Stimulated activated CD4-positive, alpha-beta T cell treated with anti-CD3 and anti-CD28 coated beads, TNF-alpha, amount 100 ng/mL, for 1 hour (primary cell): Measurements from ENCODE around the gene AFF3.

Experiments used
- DNase-seq, 3 donors: peaks; one replicate each; pipeline ENCODE4 v3.0.0-alpha.2; 2020; ENCODE audit warnings: low read depth in 3 of 3, low spot score in 1 of 3

The AFF3 gene

GRCh38 chr2:99836690-99837605, 305.4 kb downstream of the AFF3 start:
- no peak for DNase-seq

GRCh38 chr2:99834426-99834825, 308.0 kb downstream of the AFF3 start:
- DNase-seq, result no peak

- no peak for DNase-seq
These were observed 308.7 kb downstream of the AFF3 start for GRCh38 chr2:99833586-99834201.

- DNase-seq, result no peak
These were observed 309.5 kb downstream of the AFF3 start for GRCh38 chr2:99832926-99833325.

- no peak for DNase-seq
These were observed 310.6 kb downstream of the AFF3 start for GRCh38 chr2:99831772-99832171.

GRCh38 chr2:99827296-99827999, 314.9 kb downstream of the AFF3 start:
- no peak for DNase-seq

- no peak for DNase-seq
These were observed 316.8 kb downstream of the AFF3 start for GRCh38 chr2:99825630-99826029.

GRCh38 chr2:99824758-99825157, 317.6 kb downstream of the AFF3 start:
- no peak for DNase-seq

GRCh38 chr2:99822474-99823207, 319.7 kb downstream of the AFF3 start:
- DNase-seq, result no peak

- no peak for DNase-seq
These were observed 320.4 kb downstream of the AFF3 start for GRCh38 chr2:99821984-99822383.

- DNase-seq, result no peak
These were observed 320.8 kb downstream of the AFF3 start for GRCh38 chr2:99821572-99821971.

- no peak for DNase-seq
These were observed 321.4 kb downstream of the AFF3 start for GRCh38 chr2:99821039-99821438.

GRCh38 chr2:99819766-99820165, 322.6 kb downstream of the AFF3 start:
- no peak for DNase-seq

- DNase-seq, result no peak
These were observed 323.5 kb downstream of the AFF3 start for GRCh38 chr2:99818842-99819241.

GRCh38 chr2:99816908-99817307, 325.5 kb downstream of the AFF3 start:
- DNase-seq, result no peak

- no peak for DNase-seq
These were observed 330.0 kb downstream of the AFF3 start for GRCh38 chr2:99812426-99812825.

- DNase-seq, result no peak
These were observed 330.8 kb downstream of the AFF3 start for GRCh38 chr2:99811544-99811943.

GRCh38 chr2:99810225-99810624, 332.2 kb downstream of the AFF3 start:
- DNase-seq, result no peak

- DNase-seq, result no peak
These were observed 333.0 kb downstream of the AFF3 start for GRCh38 chr2:99809259-99809900.

GRCh38 chr2:99808361-99809200, 333.8 kb downstream of the AFF3 start:
- no peak for DNase-seq
